Loucy (cell line): ENCODE data around the gene ARL16.

Experiments used
- CTCF ChIP-seq: fragments of 200-600 bp; sonication (generic); conservative IDR thresholded peaks from 2 replicates; pipeline ENCODE4 v1.5.1; 2014; ENCODE audit warnings: mild to moderate bottlenecking, antibody characterized with exemption, low read length
- EZH2phosphoT487 ChIP-seq: fragments of 200-600 bp; IDR thresholded peaks from 2 replicates; pipeline ENCODE4 v1.6.1; 2018; ENCODE audit warnings: antibody characterized with exemption, mild to moderate bottlenecking, moderate library complexity, borderline replicate concordance

GRCh38 chr17:81652906-81653771, 30.5 kb downstream of the ARL16 start:
- TF ChIP-seq CTCF: no peak
- no peak for TF ChIP-seq EZH2phosphoT487
